D721Med (cell line): Measurements from ENCODE around the gene TMEM82.

Experiments
- DNase-seq: peaks from one replicate; pipeline ENCODE4 v3.0.0; 2011; ENCODE audit warnings: low spot score; ENCODE audit not compliant: insufficient read length
- FAIRE-seq: peaks from 2 replicates; lab custom pipeline; 2011; peaks lifted over from hg19 to GRCh38; lab: Jason Lieb, UNC
- CTCF ChIP-seq: IDR thresholded peaks from 2 replicates; pipeline ENCODE4 v1.5.1; 2012; ENCODE audit warnings: mild to moderate bottlenecking, control low read depth; ENCODE audit not compliant: insufficient read depth; ENCODE audit errors: missing control alignments

TMEM82 gene

GRCh38 chr1:15731735-15732685 lies 10.3 kb upstream of the TMEM82 start:
- DNase-seq: no peak
- TF ChIP-seq CTCF: no peak
- no peak for FAIRE-seq

- no peak for TF ChIP-seq CTCF
- no peak for DNase-seq
- FAIRE-seq: no peak
Measured at GRCh38 chr1:15732686-15733081, 9.6 kb upstream of the TMEM82 start.

- no peak for DNase-seq
- no peak for FAIRE-seq
- TF ChIP-seq CTCF: no peak
Measured at GRCh38 chr1:15733218-15733725, 9.0 kb upstream of the TMEM82 start.

GRCh38 chr1:15733726-15734226 lies 8.5 kb upstream of the TMEM82 start:
- no peak for FAIRE-seq
- TF ChIP-seq CTCF: no peak
- no peak for DNase-seq

- no peak for FAIRE-seq
- no peak for DNase-seq
- no peak for TF ChIP-seq CTCF
Measured at GRCh38 chr1:15734296-15734695, 8.0 kb upstream of the TMEM82 start.

- FAIRE-seq (no peak), DNase-seq (no peak)
- no peak for TF ChIP-seq CTCF
Measured at GRCh38 chr1:15734901-15735300, 7.4 kb upstream of the TMEM82 start.
